PC-9 (cell line): ENCODE measurements around the gene NLK.

Experiments used
- CTCF ChIP-seq: fragments of 200-600 bp; sonication (generic); conservative IDR thresholded peaks from 2 replicates; pipeline ENCODE4 v1.6.1; 2017; ENCODE audit warnings: mixed run types, antibody characterized with exemption, mild to moderate bottlenecking, moderate library complexity
- EZH2 ChIP-seq: fragments of 200-600 bp; sonication (generic); IDR thresholded peaks from 2 replicates; pipeline ENCODE4 v1.8.0; 2017; ENCODE audit warnings: antibody characterized with exemption, low read depth

- no peak for TF ChIP-seq CTCF
- no peak for TF ChIP-seq EZH2
Observed at GRCh38 chr17:28136923-28137322, 94.4 kb downstream of the NLK start.
